Tibial nerve (tissue), 4 donors: Measurements from ENCODE around the gene IGF2.

ENCODE experiments used
- EP300 ChIP-seq, 2 donors: sonication (generic); formaldehyde crosslinking; IDR thresholded peaks; one replicate each; pipeline ENCODE4 v1.6.1; 2017; ENCODE audit warnings: antibody characterized with exemption in 2 of 2, mild to moderate bottlenecking in 1 of 2
- POLR2A ChIP-seq, 2 donors: fragments of 450-650 bp; IDR thresholded peaks; one replicate each; pipeline ENCODE4 v1.6.1; 2017; ENCODE audit warnings: antibody characterized with exemption in 2 of 2, mild to moderate bottlenecking in 2 of 2, moderate library complexity in 2 of 2
- TF ChIP-seq, protein P1 (sequence below), 5 experiments: fragments of 200-600 bp in 3 of 5; fragments of 450-650 bp in 2 of 5; sonication (generic) in 3 of 5; IDR thresholded peaks; one replicate each; pipeline ENCODE4 v1.5.1; 2016 to 2019; ENCODE audit warnings: antibody characterized with exemption in 5 of 5, mild to moderate bottlenecking in 3 of 5, moderate library complexity in 2 of 5

DNA sequence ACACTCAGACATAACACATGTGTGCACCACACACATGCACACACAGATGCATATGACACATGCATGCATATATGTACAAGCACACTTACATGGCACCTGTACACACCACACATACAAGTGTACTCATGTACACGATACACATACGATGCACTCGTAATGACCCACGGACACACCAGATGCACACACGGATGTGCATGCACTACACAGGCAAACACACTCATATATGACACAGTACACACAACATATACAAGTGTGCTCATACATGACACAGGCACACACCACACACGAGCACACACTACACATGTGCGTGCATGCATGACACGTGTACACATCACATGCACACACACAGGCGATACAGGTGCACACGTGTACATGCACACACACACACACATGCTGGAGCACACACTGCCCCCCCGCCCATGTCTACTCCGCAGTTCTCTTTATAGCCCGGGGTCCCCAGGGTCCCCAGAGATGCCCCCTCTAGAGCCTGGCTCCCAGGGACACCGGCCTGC, 37.3 kb upstream of the IGF2 start:
- TF ChIP-seq, protein P1, sequence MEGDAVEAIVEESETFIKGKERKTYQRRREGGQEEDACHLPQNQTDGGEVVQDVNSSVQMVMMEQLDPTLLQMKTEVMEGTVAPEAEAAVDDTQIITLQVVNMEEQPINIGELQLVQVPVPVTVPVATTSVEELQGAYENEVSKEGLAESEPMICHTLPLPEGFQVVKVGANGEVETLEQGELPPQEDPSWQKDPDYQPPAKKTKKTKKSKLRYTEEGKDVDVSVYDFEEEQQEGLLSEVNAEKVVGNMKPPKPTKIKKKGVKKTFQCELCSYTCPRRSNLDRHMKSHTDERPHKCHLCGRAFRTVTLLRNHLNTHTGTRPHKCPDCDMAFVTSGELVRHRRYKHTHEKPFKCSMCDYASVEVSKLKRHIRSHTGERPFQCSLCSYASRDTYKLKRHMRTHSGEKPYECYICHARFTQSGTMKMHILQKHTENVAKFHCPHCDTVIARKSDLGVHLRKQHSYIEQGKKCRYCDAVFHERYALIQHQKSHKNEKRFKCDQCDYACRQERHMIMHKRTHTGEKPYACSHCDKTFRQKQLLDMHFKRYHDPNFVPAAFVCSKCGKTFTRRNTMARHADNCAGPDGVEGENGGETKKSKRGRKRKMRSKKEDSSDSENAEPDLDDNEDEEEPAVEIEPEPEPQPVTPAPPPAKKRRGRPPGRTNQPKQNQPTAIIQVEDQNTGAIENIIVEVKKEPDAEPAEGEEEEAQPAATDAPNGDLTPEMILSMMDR (IDR thresholded peaks at IDR 0.05) = no peak
- no peak for TF ChIP-seq EP300 (IDR thresholded peaks at IDR 0.05)
- no peak for TF ChIP-seq POLR2A (IDR thresholded peaks at IDR 0.05)
